ENCODE results near the gene THOC6. TPM values are rescaled to one million over a fixed set of nuclear protein-coding genes. Genes with fewer than 3 reads are reported as not detected.

Gene THOC6
- total and polyA plus RNA-seq, 9 of the 15 experiments (the other 6 are each of a cell fraction or from before 2014, with no cell fraction given) = 2.5 to 65.4 (median 42.3) TPM

DNA sequence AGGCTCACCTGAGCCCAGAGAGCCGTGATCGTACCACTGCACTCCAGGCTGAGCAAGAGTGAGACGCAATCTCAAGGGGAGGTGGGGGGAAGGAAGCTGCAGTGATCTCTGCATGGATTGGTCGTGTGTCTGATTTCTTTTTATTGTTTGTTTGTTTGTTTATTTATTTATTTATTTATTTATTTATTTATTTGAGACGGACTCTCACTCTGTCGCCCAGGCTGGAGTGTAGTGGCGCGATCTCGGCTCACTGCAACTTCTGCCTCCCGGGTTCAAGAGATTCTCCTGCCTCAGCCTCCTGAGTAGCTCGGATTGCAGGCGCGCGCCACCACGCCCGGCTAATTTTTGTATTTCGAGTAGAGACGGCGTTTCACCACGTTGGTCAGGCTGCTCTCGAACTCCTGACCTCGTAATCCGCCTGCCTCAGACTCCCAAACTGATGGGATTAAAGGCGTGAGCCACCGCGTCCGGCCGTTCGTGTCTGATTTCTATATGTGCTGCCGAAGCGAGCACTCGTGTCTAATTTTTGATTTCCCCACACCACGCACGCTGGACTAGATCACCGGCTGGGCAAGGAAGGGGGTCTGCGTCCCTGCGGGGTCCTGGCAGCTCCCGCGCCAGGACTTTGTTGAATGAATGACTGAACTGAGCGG, 4.1 kb upstream of the THOC6 start (continued):
- TF ChIP-seq PHF8 (IDR thresholded peaks at IDR 0.05; ENCODE audit: borderline replicate concordance, low read length) (peak; percentile 36; the same call in 1 of the 2 replicates), ARNT (IDR thresholded peaks at IDR 0.05) (no peak), NFIC (IDR thresholded peaks at IDR 0.05) (0 out of 2 replicates have a peak, but pooled peaks have one; percentile 8), TAF7 (tag; IDR thresholded peaks at IDR 0.05) (no peak), MCM3 (IDR thresholded peaks at IDR 0.05) (no peak), ZBTB43 (CRISPR knock-in tag; IDR thresholded peaks at IDR 0.05) (no peak), RNF2 (IDR thresholded peaks at IDR 0.05) (no peak), RHOXF2B (CRISPR knock-in tag; conservative IDR thresholded peaks at IDR 0.05) (no peak), TCF7L2 (IDR thresholded peaks at IDR 0.05; ENCODE audit: low read depth, low read length) (no peak), SMAD1 (IDR thresholded peaks at IDR 0.05; ENCODE audit: low read depth, low read length, partially characterized antibody) (no peak), NELFE (IDR thresholded peaks at IDR 0.05; ENCODE audit: insufficient read depth, insufficient read length) (no peak), RFX1 (IDR thresholded peaks at IDR 0.05) (no peak), ZNF551 (CRISPR knock-in tag; IDR thresholded peaks at IDR 0.05) (no peak), ZKSCAN3 (CRISPR knock-in tag; IDR thresholded peaks at IDR 0.05) (no peak), XRCC3 (IDR thresholded peaks at IDR 0.05) (no peak), RFX5 (IDR thresholded peaks at IDR 0.05; ENCODE audit: low read depth, low read length) (no peak), SLC30A9 (CRISPR knock-in tag; IDR thresholded peaks at IDR 0.05) (no peak), ZNF75A (CRISPR knock-in tag; IDR thresholded peaks at IDR 0.05) (no peak), ZNF445 (CRISPR knock-in tag; IDR thresholded peaks at IDR 0.05; ENCODE audit: low read depth) (no peak), NR3C1 (CRISPR knock-in tag; IDR thresholded peaks at IDR 0.05) (no peak), MAFF (IDR thresholded peaks at IDR 0.05; ENCODE audit: low read length) (no peak), TCF15 (CRISPR knock-in tag; IDR thresholded peaks at IDR 0.05) (no peak), STAT5B (CRISPR knock-in tag; IDR thresholded peaks at IDR 0.05) (no peak), KDM1A (IDR thresholded peaks at IDR 0.05) (0 out of 4 replicates have a peak, but pooled peaks have one; percentile 18 to 21), SMAD3 (CRISPR knock-in tag; conservative IDR thresholded peaks at IDR 0.05) (no peak), HNRNPLL (IDR thresholded peaks at IDR 0.05; ENCODE audit: low read depth, low read length, poor library complexity, severe bottlenecking) (no peak), ZNF764 (CRISPR knock-in tag; IDR thresholded peaks at IDR 0.05; ENCODE audit: low read depth) (no peak)
- TF ChIP-seq, protein P1, sequence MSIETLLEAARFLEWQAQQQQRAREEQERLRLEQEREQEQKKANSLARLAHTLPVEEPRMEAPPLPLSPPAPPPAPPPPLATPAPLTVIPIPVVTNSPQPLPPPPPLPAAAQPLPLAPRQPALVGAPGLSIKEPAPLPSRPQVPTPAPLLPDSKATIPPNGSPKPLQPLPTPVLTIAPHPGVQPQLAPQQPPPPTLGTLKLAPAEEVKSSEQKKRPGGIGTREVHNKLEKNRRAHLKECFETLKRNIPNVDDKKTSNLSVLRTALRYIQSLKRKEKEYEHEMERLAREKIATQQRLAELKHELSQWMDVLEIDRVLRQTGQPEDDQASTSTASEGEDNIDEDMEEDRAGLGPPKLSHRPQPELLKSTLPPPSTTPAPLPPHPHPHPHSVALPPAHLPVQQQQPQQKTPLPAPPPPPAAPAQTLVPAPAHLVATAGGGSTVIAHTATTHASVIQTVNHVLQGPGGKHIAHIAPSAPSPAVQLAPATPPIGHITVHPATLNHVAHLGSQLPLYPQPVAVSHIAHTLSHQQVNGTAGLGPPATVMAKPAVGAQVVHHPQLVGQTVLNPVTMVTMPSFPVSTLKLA (conservative IDR thresholded peaks at IDR 0.05) = no peak; a peak in 1 of 4 replicates
- TF ChIP-seq, protein P2, sequence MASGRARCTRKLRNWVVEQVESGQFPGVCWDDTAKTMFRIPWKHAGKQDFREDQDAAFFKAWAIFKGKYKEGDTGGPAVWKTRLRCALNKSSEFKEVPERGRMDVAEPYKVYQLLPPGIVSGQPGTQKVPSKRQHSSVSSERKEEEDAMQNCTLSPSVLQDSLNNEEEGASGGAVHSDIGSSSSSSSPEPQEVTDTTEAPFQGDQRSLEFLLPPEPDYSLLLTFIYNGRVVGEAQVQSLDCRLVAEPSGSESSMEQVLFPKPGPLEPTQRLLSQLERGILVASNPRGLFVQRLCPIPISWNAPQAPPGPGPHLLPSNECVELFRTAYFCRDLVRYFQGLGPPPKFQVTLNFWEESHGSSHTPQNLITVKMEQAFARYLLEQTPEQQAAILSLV (tag; IDR thresholded peaks at IDR 0.05) = no peak

All from K562 (cell line).